ENCODE measurements around the gene ARID1B.

ARID1B gene

DNA sequence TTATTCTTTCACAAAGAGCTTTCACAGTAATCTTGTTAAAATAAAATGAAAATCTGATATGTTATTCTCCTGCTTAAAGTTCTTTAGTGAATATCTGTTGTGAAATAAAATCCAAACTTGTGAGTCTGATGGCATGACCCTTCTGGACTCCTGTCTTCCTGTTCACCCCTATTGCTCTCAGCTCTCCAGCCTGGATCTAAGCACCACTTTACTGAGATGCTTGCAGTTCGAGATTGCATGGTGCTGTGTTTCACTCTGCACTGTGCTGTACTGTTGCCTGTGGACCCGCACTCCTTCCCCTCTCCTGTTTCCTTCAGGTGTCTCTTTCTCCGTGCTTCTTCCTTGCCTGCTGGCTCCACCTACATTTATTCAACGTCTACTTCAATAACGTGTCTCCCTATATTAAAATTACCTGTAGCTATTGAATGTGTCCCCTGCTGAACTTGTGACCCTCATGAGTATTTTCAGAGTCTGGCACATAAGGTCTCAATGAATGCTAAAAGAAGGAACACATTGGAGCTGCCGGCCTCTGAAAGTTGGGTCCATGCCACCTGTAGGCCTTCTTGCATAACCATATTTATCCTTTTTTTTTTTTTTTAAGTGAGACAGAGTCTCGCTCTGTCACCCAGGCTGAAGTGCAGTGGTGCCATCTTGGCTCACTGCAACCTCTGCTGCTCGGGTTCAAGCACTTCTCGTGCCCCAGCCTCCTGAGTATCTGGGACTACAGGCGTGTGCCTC, 100.1 kb downstream of the ARID1B start:
- no peak for DNase-seq (ENCODE audit: low read depth in 3 of 3)

DNA sequence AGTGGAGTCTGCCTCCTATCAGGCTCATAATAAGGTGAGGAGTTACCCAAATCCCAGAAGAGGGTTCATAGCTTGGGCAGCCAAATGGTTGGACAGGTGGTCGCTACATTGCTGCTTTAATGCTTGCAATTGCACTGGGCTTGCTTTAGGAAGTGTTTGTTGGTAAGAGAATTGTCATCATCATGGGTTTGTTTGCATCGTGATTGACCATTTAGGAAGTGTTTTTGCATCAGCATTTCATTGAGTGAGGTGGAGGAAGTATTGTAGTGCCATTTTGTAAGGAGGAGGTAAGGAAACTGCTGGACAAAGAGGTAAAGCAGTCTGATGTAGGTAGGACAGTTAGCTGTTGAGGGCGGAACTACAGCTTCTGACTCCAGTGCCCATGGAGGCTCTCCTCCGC, 101.5 kb downstream of the ARID1B start:
- no peak for DNase-seq (ENCODE audit: low read depth in 3 of 3)

DNA sequence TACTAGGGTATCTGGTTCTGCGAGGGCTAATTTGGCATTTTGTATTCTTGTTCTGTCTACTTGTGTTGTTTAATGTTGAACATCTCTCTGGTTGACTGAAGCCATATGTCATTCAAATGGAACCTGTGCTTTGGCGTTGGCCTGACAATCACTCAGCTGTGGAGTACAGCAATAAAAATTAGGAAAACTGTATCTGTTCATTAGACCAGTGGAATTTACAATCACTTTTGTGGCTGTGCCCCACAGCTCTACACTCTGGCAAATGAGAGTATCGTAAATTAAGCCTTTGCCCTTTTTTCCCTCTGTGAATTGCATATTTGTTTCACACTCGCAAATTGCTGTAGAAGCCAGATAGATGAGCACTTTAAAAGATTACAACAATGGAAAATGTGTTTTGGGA, 102.0 kb downstream of the ARID1B start:
- no peak for DNase-seq (ENCODE audit: low read depth in 3 of 3)

DNA sequence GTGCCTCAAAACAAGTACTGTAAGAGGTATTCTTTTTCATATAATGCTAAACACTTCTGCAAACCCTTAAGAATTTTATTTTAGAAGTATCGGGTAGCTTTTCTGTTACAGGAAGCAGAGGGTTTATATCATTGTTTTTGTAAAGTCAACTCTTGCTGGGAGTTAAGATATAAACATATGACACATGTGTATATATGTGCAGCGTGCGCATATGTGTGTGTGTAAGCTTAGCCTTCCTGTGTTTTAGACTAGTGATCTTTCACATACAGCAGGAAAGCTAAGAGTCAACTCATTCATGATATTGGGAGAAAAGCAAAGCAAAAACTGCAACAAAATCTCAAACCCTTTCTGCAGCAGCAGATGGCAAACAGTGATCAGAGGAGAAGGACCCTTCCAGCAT, 102.4 kb downstream of the ARID1B start:
- DNase-seq (ENCODE audit: low read depth in 3 of 3): no peak

DNA sequence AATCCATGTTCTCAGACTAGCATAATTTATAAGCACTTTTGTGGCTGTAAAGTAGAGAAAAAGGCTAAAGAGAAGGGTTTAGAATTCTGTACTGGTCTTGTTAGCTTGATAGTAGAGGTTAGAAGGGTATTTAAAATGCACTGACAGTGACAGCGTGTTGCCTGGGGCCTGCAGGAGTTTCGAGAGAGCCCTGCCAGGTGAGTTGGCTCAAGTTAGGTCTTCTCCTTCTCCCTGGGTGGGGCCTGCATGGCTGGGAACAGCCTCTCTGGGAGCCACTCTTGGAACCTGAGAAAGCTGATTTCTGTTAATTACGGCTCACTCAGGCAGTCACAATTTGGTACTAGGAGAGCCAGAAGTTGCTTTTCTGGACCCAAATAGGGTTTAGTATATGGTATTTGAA, 103.7 kb downstream of the ARID1B start:
- no peak for DNase-seq (ENCODE audit: low read depth in 3 of 3)

DNA sequence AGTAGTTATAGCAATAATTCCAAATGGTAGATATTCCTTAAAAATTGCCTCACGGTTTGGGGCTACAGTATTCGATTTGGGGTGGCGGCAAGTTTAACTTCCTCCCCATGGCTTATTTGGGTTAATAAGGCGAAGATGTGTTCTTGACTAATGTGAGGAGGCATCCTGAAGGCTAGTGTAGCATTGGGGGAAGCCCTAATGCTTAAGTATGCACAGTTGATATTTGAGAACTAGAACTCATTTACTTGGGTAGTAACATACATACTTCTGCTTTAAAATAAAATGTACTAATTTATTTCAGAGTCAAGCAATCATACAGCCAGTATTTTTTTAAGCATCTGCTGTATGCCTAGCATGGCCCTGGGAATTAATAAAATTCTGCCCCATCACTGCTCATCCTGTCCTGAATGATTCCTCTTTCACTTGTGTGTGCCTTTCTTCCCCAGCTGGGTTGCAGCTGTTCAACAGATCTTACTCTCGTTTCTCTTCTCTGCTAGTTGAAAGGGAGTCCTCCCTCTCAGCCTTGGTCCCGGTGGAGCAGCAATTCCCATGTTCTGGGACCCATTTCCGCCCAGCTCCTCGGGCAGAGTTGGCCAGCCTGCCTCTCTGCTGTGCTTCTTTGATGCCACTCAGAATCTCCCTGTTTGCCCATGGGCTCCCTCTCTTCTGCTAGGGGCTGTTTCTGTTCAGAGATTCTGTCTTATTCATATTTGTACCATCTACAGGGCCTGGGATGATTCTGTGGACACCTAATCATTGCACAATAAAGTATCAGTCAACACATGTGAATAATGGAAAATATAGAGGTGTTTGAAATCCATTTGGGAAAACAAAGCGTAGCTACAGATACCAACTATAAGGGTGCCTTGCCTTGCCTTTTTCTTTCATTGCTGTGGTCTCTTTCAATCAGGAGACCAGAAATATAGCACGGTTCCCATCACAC, 104.8 kb downstream of the ARID1B start:
- DNase-seq (ENCODE audit: low read depth in 3 of 3): no peak

DNA sequence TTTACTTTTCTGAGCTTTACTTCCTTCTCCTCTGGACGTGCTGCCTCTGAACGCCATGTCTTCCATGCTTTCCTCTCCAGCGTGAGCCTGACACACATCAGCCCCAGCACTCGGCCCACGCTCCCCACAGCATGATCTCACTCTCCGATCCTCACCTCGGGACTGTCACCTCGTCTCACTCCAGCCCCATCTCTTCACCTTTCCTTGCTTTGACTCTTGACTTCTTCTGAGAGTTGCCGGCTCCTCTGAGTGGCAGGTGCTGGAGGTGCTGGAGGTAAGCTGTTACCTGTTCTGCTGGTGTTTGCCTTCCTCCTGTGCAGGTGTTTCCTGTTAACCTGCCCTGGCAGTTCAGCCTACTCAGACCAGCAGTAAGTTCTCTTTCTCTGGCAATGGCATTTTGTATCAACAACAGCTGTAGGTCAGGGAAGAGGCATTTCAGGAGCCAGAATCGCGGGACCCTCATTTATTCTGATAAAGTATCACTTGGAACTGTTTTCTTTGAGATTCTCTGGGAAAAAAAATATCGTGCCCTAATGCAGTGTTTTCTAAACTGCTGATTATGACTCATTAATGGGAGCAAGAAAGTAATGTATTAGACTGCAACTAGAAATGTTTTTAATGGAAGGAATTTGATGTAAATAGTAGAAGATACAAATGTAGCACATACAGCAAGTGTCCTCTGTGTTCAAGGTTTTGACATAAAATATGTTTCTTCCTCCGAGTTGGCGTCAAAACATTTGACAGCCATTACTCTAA, 106.5 kb downstream of the ARID1B start:
- DNase-seq (ENCODE audit: low read depth in 3 of 3): peak in 1 of 3 experiments; percentile 28

DNA sequence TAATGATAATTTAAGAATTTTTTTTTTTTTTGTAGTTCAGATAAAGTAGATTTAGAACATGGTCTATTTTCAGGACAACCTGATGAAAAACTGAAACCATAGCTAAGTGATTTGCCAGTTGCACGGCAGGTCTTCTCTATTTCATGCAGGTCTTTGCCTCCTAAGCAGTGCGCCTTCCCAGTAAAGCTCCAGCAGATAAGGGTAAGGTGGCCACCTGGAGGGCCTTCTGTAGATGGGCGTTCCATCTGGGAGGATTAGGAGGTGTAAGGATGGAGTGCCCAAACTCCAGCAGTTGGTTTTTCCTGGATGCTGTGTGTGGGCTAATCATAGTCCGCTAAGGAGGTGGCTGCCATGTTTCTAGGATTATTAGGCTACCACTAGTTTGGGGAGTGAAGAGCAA, 107.1 kb downstream of the ARID1B start:
- no peak for DNase-seq (ENCODE audit: low read depth in 3 of 3)

DNA sequence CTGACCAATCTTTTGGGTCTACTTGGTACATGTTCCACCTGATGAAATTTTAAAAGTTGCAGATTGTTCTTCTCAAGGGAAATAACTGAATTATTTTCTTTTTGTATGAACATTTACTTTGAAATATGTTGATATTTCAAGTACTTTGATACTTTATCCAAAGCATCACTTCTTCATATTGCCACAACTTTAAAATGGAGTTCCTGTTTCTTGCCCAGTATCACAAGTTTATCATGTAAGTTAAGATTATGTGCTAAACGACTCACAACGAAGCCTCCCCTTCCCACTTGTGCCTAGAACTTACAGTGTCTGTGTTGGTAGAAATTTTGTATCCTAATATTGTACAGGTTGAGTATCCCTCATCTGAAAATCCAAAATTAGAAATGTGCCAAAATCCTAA, 108.4 kb downstream of the ARID1B start:
- no peak for DNase-seq (ENCODE audit: low read depth in 3 of 3)

DNA sequence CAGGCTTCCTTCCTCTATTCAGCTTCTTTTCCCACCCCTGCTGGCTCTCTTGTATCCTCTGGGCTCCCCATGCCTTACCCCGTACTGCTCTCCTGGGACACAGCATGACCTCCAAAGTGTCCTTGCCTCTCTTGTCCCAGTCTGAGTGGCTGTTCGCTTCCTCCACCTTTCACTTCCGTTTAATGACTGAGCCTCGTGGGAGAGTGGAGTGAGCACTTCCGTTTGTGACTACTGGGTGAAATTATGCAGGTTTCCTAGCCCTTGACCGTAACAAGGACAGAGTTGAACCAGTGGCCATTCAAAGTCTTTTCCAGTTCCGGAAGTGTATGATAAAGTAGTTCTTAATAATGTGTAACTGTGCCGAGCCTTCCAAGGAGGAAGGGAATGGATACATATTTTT, 109.2 kb downstream of the ARID1B start:
- no peak for DNase-seq (ENCODE audit: low read depth in 3 of 3)

DNA sequence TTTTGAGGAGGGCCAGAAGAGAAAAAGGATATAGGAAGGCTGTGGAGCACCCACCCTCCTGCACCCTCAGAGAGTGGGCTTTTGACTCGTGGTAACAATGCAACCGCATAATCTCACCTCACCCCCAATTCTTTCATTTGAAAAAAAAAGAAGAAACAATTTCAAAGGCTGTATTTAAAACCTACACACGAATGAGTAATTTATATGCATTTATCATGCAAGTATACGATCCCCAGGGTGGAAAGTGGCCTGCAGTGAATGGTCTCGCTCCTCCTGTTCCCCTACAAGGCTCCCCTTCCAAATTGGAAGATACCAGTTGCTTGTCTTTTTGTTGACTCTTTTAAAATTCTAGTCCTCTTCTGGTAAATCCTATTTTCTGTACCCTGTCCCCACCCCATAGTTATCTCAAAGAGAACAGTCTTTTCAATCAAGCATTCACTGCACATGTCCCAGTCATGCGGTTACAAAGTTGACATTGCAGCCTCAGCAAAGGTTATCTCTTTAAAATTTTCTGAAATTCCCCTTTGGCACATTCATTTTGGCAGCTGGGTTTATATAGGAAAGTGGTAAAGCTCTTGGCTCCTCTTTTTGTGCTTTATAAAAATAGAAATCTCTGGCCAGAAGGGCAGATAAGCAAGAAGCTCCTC, 110.6 kb downstream of the ARID1B start:
- no peak for DNase-seq (ENCODE audit: low read depth in 3 of 3)

DNA sequence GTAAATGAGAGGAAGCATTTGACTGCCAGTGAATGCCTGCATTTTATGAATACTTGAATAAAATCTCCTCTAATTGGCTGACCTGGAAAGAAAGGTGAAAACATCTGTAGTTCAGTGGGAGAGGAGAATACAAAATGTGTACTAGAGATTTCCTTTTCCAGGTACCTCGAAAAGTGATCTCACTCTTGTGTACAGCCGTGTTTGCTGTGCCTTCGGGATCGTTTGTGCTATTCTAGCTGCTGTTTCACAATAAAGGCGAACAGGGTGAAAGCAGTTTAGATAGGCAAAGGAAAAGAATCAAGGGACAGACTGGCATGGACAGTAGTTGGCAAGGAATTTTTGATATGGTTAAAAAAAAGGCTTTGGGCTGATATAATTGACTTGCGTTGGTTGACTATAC, 112.3 kb downstream of the ARID1B start:
- no peak for DNase-seq (ENCODE audit: low read depth in 3 of 3)

DNA sequence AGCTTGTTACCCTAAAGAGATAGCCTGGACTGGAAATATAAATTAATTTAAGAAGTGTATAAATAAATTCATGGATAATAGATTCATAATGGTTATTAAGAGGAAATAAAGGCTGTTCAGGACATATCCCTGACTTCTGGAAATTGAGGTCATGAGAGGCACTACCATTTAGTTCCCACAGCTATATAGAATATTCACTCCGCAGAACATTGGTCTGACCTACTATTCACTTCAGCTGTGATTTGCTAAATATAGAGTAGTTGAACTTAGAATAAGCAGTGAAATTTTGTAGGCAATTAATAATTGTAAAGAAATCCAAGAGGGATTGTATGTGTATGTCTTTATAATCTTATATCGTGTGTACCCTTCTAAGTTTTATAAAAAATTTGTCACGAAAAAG, 112.8 kb downstream of the ARID1B start:
- DNase-seq (ENCODE audit: low read depth in 3 of 3): no peak

DNA sequence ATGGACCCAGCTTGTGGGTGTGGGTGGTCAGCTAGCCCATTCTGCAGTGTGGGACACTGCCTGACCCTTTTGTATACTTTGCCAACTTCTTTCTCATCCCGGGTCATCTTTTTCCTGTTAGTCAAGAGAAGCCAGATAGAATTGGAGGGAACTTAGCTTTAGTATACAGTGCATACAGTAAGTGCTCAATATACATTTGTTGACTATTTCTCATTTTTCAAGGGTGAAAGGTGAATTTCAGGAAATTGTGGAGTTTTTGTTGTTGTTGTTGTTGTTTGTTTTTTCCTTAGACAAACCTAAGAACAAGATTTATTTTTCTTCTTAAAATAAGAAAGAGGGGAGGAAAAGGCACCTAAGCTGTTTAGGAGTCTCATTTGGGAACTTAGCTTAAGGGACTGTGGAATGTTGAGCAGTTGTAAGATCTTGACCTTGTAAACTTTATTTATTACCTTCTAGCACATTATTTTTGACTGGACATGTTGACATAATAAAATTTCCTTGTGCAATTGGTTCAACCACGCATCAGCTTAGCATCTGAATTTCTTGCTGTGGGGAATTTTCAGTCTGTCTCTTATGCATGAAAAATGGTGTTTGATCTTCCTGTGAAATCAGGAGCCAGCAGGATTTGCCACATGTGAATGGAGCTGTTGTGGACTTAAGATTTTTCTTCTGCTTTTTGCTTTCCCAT, 113.6 kb downstream of the ARID1B start:
- no peak for DNase-seq (ENCODE audit: low read depth in 3 of 3)

DNA sequence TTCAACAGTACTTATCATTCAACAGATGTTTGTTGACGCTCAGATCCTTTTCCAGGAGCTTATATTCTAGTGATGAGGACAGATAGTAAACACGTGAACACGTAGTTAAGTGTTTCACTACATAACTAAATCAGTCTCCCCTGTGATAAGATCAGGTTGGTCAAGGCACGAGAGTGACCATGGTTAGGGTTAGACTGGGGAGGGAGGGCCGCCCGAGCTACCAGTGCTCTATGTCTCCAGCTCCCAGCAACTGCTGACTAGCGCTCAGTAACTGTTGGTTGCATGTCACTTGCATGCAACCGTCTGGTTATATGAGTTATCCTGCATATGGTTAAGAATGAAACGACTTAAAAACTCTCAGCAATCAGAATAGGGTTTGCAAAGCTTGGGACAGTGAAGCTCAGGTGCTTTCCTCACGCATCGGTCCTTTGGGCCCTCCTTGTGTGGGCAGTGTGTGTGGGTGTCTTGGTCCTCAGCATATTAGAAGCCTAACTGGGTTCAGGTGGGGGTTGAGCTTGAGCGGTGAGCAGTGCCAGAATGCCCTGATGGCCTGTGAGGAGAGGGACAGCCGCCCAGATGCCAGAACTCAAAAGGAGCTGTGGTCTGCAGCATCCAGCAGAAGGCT, 120.8 kb downstream of the ARID1B start:
- no peak for DNase-seq (ENCODE audit: low read depth in 3 of 3)

DNA sequence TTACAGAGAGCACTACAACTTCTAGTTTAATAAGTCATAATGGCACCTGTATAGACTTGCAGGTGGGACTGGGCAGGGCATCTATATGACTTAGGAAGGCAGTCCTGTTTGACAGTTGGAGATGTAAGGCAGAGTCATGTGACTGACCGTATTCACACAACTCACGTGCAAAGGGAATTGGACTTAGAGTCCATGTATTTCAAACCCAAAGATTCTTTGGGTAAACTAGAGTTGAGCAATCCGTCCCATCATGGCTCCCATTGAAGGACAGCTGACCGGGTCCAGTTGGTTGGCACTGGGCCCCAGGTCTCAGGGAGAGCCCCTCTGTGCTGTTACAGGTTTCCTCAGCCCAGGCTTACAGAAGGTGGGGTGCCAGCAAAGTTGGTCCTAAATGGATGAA, 121.9 kb downstream of the ARID1B start:
- DNase-seq (ENCODE audit: low read depth in 3 of 3): no peak

DNA sequence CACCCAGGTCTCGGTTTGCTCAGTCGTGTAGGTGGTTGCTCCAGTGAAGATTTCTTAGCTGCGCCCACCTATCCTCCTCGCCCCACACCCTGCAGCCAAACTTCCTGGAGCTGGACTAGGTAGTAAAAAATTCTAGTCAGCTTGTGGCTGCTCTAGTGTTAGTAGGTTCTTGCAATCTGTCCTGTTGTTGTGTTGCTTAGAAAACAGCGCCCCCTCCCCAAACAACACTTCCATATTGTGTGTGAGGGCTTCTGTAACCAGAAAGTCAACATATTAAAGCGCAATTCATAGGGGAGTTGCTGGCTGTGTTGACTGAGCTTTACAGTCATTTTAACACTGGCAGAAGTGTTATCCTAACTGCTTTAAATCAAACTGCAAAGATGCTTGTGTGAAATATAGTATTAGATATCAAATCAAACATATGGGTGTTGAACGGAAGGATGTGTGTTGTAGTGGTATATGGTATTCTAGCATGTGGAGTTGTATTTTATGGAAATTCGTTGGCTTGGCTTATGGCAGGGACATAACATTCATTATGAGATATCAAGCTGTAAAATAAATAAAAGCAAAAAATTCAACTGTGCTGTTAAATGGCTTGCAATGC, 122.5 kb downstream of the ARID1B start:
- DNase-seq (ENCODE audit: low read depth in 3 of 3): no peak

DNA sequence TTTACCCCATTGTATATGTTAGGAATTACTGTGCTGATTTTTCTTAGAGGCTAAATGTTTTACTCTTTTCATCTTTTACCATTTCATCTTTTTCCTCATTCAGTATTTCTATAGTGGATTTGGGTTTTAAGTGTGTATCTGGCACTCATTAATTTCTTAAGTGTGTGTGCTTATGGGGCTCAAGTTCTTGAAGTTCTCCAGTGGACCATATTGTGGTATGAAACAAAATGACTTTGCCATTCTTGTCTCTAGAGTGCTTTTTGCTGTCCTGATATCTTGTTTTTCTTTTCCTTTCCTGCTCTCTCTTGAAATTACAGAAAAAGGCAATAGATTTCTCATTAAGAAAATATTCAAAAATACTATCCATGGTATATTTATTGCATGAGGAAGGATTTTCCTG, 123.1 kb downstream of the ARID1B start:
- DNase-seq (ENCODE audit: low read depth in 3 of 3): no peak

DNA sequence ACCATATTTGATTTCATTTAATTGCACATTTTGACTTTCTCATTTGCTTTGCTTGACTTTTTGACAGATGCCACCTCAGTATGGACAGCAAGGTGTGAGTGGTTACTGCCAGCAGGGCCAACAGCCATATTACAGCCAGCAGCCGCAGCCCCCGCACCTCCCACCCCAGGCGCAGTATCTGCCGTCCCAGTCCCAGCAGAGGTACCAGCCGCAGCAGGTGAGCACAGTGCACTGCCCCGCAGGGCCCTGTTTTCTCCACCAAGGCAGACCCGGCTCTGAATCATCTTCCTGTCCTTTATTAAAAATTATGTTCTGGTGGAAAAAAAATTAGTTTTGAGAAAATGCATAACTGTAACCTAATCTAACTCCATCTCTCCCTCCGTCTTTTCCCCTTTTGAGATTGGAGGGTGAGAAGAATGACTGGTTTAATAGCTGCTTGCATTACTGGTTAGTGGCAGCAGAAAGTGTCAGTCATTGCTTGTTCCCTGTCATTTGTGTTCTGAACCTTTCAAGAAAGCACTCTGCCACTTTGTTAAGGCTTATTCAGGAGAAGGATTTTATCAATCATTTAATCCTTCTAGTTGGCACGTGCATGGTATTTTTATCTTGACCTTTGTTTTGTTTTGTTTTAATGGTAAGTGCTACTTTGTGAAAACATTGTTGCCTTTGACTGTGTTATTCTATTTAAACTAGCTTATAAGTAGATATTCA, 124.3 kb downstream of the ARID1B start:
- DNase-seq (ENCODE audit: low read depth in 3 of 3): no peak

DNA sequence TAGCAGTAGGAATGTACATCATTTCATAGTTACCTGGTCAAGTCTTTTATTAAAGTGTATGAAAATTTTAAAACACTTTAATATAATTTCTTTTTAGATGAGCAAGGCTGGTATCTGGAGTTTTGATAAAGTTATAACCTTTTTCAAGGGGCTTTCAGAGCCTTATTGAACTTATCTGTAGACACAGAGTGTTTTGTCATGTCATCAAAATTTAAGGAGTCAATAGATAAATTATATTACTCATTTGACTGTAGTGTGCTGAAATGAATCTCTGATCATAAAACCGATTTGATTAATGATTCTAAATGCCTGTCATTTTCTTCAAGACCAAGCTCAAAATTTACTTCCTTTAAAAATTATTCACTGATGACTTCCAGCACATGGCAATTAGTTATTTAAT, 125.6 kb downstream of the ARID1B start:
- no peak for DNase-seq (ENCODE audit: low read depth in 3 of 3)
